SH-SY5Y (cell line): ENCODE data around the gene ANKRD60.

Experiments
- GATA2 ChIP-seq: IDR thresholded peaks from 2 replicates; pipeline ENCODE4 v1.6.1; 2011; ENCODE audit warnings: mild to moderate bottlenecking, low read depth, low read length
- GATA3 ChIP-seq: IDR thresholded peaks from 2 replicates; pipeline ENCODE4 v1.6.1; 2011; ENCODE audit warnings: low read depth, mild to moderate bottlenecking, low read length, moderate library complexity

GRCh38 chr20:58227391-58228102 lies 906 bp downstream of the ANKRD60 start:
- TF ChIP-seq GATA3 (no peak), GATA2 (no peak)
